GM13977 (cell line): ENCODE results near the gene RTTN.

ENCODE experiments used
- DNase-seq: peaks from one replicate; pipeline ENCODE4 v3.0.0; 2012; ENCODE audit warnings: low spot score
- in situ Hi-C: fragments of 300-500 bp; cut with MboI; formaldehyde crosslinking; loops from one replicate; pipeline ENCODE4 v1.12.0; 2022; ENCODE audit warnings: low sequenced_read_pairs, low pct_unique_long_range_greater_than_20kb, mixed read lengths, inconsistent platforms; ENCODE audit not compliant: unreplicated experiment
- TF ChIP-seq, protein P1 (sequence below): IDR thresholded peaks from 2 replicates; pipeline ENCODE4 v1.5.1; 2012; ENCODE audit warnings: mild to moderate bottlenecking, control low read depth; ENCODE audit not compliant: insufficient read depth; ENCODE audit errors: extremely low read depth, missing control alignments

RTTN gene

DNA sequence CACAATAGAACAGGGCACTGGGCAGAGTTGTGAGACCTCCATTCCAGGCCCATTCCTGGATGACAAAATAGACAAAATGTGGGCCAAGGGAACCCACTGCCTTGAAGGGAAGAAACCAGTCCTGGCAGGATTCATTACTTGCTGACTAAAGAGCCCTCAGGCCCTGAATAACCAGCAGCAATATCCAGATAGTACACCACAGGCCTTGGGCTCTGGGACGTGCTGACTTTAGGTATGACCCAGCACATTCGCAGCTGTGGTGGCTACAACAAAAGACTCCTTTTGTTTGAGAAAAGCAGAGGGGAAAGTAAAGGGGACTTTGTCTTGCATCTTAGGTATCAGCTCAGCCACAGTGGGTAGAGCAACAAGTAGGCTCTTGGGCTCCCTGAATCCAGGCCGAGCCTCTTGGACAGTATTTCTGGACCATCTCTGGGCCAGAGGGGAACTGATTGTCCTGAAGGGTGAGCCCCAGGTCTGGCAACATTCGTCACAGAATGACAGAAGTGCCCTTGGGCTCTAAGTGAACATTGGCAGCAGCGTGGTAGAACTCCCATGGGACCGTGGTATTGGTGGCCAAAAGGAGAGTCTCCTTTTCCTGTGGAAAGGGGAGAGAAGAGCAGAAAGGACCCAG lies 167.9 kb downstream of the RTTN start:
- no peak for DNase-seq
- in situ Hi-C loops, result no loop called here

DNA sequence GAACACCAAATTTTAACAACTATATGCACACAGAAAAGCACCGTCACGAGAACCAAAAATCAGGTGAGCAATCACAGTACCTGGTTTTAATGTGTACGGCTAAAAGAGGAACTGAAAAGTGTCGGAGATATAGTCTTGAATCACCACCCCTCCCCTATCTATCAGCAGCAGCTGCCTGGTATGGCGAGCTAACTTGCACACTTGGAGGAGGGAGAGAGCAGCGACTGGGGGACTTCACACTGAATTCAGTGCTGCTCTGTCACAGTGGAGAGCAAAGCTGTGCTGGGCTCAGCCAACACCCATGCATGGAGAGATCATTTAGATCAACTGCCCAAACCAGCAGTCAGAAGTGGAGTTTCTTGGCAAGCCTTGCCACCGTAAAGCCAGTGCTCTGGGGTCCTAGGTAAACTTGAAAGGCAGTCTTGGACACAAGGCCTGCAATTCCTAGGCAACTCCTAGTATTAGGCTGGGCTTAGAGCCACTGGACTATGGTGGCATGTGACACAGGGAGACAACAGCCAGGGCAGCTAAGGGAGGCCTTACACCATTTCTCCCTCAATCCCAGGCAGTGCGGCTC lies 168.6 kb downstream of the RTTN start:
- TF ChIP-seq, protein P1, sequence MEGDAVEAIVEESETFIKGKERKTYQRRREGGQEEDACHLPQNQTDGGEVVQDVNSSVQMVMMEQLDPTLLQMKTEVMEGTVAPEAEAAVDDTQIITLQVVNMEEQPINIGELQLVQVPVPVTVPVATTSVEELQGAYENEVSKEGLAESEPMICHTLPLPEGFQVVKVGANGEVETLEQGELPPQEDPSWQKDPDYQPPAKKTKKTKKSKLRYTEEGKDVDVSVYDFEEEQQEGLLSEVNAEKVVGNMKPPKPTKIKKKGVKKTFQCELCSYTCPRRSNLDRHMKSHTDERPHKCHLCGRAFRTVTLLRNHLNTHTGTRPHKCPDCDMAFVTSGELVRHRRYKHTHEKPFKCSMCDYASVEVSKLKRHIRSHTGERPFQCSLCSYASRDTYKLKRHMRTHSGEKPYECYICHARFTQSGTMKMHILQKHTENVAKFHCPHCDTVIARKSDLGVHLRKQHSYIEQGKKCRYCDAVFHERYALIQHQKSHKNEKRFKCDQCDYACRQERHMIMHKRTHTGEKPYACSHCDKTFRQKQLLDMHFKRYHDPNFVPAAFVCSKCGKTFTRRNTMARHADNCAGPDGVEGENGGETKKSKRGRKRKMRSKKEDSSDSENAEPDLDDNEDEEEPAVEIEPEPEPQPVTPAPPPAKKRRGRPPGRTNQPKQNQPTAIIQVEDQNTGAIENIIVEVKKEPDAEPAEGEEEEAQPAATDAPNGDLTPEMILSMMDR, result no peak
- DNase-seq, result peak; percentile 54
- in situ Hi-C loops, result no loop called here

More for the DNA sequence above, 167.9 kb downstream of the RTTN start:
- TF ChIP-seq, protein P1, result no peak

DNA sequence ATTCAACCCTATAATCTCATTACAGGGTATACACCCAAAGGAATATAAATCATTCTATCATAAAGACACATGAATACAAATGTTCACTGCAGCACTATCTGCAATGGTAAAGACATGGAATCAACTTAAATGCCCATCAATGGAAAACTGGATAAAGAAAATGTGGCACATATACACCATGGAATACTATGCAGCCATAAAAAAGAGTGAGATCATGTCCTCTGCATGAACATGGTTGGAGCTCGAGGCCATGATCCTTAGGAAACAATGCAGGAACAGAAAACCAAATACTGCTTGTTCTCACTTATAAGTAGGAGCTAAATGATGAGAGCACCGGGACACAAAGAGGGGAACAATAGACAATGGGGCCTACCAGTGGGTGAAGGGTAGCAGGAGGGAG lies 169.3 kb downstream of the RTTN start:
- TF ChIP-seq, protein P1, result no peak
- DNase-seq, result no peak
- in situ Hi-C loops, result no loop called here

DNA sequence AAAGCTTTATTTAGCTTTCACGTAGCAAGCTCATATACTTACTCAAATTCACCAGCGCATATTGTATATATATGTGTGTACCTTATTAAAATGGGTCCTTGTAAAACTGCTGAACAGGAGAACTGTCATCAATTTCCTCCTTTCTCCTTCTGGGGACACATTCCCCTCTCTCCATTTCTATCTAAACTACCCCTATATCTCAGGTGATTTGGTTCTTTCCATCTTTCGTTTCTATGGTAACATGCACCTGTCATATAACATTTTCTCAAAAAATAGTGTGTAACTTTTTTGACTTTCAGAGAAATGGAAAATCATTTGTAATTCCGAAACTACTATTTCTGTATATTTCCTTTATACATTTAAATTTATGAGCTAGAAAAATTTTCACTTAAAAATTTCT lies 174.3 kb downstream of the RTTN start:
- TF ChIP-seq, protein P1, result no peak
- in situ Hi-C loops, result no loop called here
- no peak for DNase-seq

DNA sequence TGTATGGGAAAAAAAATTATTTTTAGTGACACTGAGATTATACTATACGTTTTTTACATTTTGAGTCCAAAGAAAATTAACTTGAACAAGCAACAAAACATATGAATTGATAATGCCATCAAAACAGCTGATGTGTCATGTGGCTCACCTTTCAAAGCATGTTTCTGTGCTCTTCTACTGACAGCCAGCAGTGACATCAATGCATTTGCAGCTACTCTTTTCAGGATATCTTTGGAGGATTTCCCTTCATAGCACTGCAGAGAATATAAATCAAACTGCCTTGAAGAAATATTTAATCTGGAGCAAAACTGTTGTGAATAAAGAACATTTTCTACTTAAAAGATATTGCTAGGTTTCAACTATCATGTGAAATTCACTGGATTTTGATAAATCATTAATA lies 174.8 kb downstream of the RTTN start:
- in situ Hi-C loops, result no loop called here
- TF ChIP-seq, protein P1, result no peak
- DNase-seq, result no peak

DNA sequence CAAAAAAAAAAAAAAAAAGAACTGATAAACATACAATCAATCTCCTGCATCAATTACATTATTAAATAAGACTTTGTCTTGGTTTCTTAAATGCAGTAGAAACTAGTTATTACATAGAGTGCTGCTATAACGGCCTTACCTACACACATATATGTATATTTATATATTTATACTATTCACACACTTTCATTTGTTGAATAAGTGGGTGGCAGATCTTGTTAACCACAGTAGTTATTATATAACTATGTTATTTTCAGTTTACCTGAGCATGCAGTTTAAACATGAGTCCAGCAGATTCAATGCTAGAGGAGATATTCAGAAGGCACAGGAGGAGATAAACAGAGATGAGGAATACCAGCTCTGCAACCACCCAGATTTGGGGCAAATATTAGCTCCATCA lies 176.3 kb downstream of the RTTN start:
- no peak for DNase-seq
- TF ChIP-seq, protein P1, result no peak
- in situ Hi-C loops, result no loop called here
